ENCODE data around the gene CAMK1D.
"Not testable (repeated sequence)": the region's sequence is repeated elsewhere in the genome, so short reads cannot be mapped to it uniquely, and the experiment has no call there.

CAMK1D gene

GRCh38 chr10:12428447-12429135 lies 79.2 kb downstream of the CAMK1D start:
- H3K4me3 ChIP-seq = no peak overlapping the region
- no peak overlapping the region for H3K27ac ChIP-seq
- TF ChIP-seq CTCF (IDR thresholded peaks at IDR 0.05) = no peak
- DNase-seq (ENCODE audit: low spot score) = no peak

- H3K4me3 ChIP-seq = no peak overlapping the region
- no peak for DNase-seq (ENCODE audit: low spot score)
- no peak overlapping the region for H3K27ac ChIP-seq
- no peak for TF ChIP-seq CTCF (IDR thresholded peaks at IDR 0.05)
Measured at GRCh38 chr10:12430406-12430982, 81.1 kb downstream of the CAMK1D start.

- DNase-seq (ENCODE audit: low spot score) = no peak
- no peak for TF ChIP-seq CTCF (IDR thresholded peaks at IDR 0.05)
- no peak overlapping the region for H3K4me3 ChIP-seq
- no peak overlapping the region for H3K27ac ChIP-seq
Measured at GRCh38 chr10:12431151-12432101, 82.1 kb downstream of the CAMK1D start.

GRCh38 chr10:12432402-12433189 lies 83.2 kb downstream of the CAMK1D start:
- Histone ChIP-seq H3K4me3 (no peak overlapping the region), H3K27ac (no peak overlapping the region)
- no peak for TF ChIP-seq CTCF (IDR thresholded peaks at IDR 0.05)
- DNase-seq (ENCODE audit: low spot score) = no peak

- DNase-seq (ENCODE audit: low spot score) = no peak
- no peak overlapping the region for H3K27ac ChIP-seq
- TF ChIP-seq CTCF (IDR thresholded peaks at IDR 0.05) = no peak
- no peak overlapping the region for H3K4me3 ChIP-seq
Measured at GRCh38 chr10:12434277-12434676, 84.9 kb downstream of the CAMK1D start.

GRCh38 chr10:12434677-12435076 lies 85.3 kb downstream of the CAMK1D start:
- DNase-seq (ENCODE audit: low spot score); H3K27ac ChIP-seq; H3K4me3 ChIP-seq: not testable (repeated sequence)

GRCh38 chr10:12435348-12435747 lies 86.0 kb downstream of the CAMK1D start:
- DNase-seq (ENCODE audit: low spot score) = no peak

More at GRCh38 chr10:12435348-12435747, 86.0 kb downstream of the CAMK1D start:
- Histone ChIP-seq H3K4me3 (no peak overlapping the region), H3K27ac (no peak overlapping the region)
- no peak for TF ChIP-seq CTCF (IDR thresholded peaks at IDR 0.05)
